Measurements from ENCODE around the gene PLPP1.

Gene PLPP1

DNA sequence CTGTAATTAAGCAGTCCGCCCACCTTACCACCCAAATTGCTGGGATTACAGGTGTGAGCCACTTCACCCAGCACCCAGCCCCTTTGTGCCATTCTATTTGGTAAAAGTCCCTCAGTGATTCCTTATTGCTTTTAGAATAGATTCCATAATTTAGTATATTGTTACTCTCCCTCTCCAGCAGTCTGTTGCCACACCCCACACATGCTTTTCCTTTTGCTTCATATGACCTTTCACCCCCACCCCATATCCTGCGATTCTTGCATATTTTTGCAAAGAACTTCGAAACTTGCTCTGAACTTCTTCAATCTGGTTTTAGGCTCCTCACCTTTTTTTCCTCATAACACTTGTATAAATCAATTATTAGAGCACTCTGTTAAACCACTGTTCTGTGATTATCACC, 126.8 kb downstream of the PLPP1 start:
- Histone ChIP-seq H3K27me3 (ENCODE audit: control insufficient read depth in 5 of 5, insufficient read depth in 4 of 5, low read length in 5 of 5) (no peaks in the 10 kb centered on the region), H3K36me3 (ENCODE audit: control insufficient read depth in 5 of 5, insufficient read depth in 5 of 5, low read length in 5 of 5) (peaks cover 12 to 42% (median 25%) of the 10 kb centered on the region in 5 donors), H3K4me1 (ENCODE audit: control insufficient read depth in 5 of 5, insufficient read depth in 5 of 5, low read length in 5 of 5) (peaks cover 0 to 13% (median 11%) of the 10 kb centered on the region in 5 donors), H3K9ac (ENCODE audit: low read length in 5 of 5) (no peak overlapping the region), H3K27ac (ENCODE audit: low read depth, low read length) (peak overlapping the region; percentile 38), H3K4me3 (ENCODE audit: low read depth in 1 of 5, low read length in 5 of 5) (no peak overlapping the region), H3K9me3 (ENCODE audit: control insufficient read depth in 5 of 5, low read length in 5 of 5) (no peaks in the 10 kb centered on the region)

- H3K27ac ChIP-seq (ENCODE audit: low read depth, low read length) = peak overlapping the region; percentile 38
- H3K4me1 ChIP-seq (ENCODE audit: control insufficient read depth in 5 of 5, insufficient read depth in 5 of 5, low read length in 5 of 5) = peaks cover 0 to 13% (median 11%) of the 10 kb centered on the region in 5 donors
- no peak overlapping the region for H3K9ac ChIP-seq (ENCODE audit: low read length in 5 of 5)
- no peaks in the 10 kb centered on the region for H3K27me3 ChIP-seq (ENCODE audit: control insufficient read depth in 5 of 5, insufficient read depth in 4 of 5, low read length in 5 of 5)
- no peak overlapping the region for H3K4me3 ChIP-seq (ENCODE audit: low read depth in 1 of 5, low read length in 5 of 5)
- peaks cover 15 to 37% (median 30%) of the 10 kb centered on the region in 5 donors for H3K36me3 ChIP-seq (ENCODE audit: control insufficient read depth in 5 of 5, insufficient read depth in 5 of 5, low read length in 5 of 5)
- no peaks in the 10 kb centered on the region for H3K9me3 ChIP-seq (ENCODE audit: control insufficient read depth in 5 of 5, low read length in 5 of 5)
Observed at GRCh38 chr5:55407059-55407684, 127.6 kb downstream of the PLPP1 start.

GRCh38 chr5:55406292-55406691, 128.5 kb downstream of the PLPP1 start:
- Histone ChIP-seq H3K36me3 (ENCODE audit: control insufficient read depth in 5 of 5, insufficient read depth in 5 of 5, low read length in 5 of 5) (peaks cover 21 to 39% (median 37%) of the 10 kb centered on the region in 5 donors), H3K4me3 (ENCODE audit: low read depth in 1 of 5, low read length in 5 of 5) (no peak overlapping the region), H3K4me1 (ENCODE audit: control insufficient read depth in 5 of 5, insufficient read depth in 5 of 5, low read length in 5 of 5) (peaks cover 0 to 13% (median 11%) of the 10 kb centered on the region in 5 donors), H3K27me3 (ENCODE audit: control insufficient read depth in 5 of 5, insufficient read depth in 4 of 5, low read length in 5 of 5) (no peaks in the 10 kb centered on the region), H3K9me3 (ENCODE audit: control insufficient read depth in 5 of 5, low read length in 5 of 5) (no peaks in the 10 kb centered on the region), H3K27ac (ENCODE audit: low read depth, low read length) (no peak overlapping the region), H3K9ac (ENCODE audit: low read length in 5 of 5) (no peak overlapping the region)

- H3K36me3 ChIP-seq (ENCODE audit: control insufficient read depth in 5 of 5, insufficient read depth in 5 of 5, low read length in 5 of 5) = peaks cover 31 to 50% (median 47%) of the 10 kb centered on the region in 5 donors
Observed at GRCh38 chr5:55402199-55402598, 132.6 kb downstream of the PLPP1 start.

DNA sequence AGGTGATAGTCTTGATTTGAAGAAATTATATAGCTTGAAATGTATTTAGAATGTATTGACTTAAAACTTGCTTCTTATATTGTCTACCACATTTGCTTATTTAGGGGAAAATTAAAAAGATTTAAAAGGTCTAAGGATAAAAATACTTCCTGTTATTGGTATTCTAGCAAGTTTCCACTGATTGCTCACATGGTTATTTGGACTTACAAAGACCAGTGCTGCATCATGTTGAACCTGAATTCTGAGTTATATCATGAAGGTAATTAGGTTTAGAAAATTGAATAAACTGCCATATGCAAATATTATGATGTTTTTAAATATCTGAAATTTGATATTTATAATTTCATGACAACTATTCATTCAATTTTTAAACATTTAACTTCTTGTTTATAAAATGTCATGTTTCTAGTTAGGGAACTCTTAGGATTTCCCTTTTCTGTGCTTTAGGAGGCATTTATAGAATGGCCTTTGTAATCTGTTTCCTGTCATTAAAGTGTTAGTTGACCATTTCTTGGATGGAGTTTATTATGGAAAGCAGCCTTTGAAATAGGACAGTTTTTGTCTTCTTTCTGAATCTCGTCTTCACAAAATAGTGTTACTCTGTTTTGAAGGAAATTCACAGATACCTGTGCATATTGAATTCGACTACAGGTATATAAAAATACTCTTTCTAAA, 141.1 kb downstream of the PLPP1 start:
- H3K27me3 ChIP-seq (ENCODE audit: control insufficient read depth in 5 of 5, insufficient read depth in 4 of 5, low read length in 5 of 5) = no peaks in the 10 kb centered on the region
- H3K4me1 ChIP-seq (ENCODE audit: control insufficient read depth in 5 of 5, insufficient read depth in 5 of 5, low read length in 5 of 5) = peaks cover 0 to 5% (median 0%) of the 10 kb centered on the region in 5 donors
- H3K27ac ChIP-seq (ENCODE audit: low read depth, low read length) = no peak overlapping the region
- no peak overlapping the region for H3K9ac ChIP-seq (ENCODE audit: low read length in 5 of 5)
- peaks cover 0 to 7% (median 6%) of the 10 kb centered on the region in 5 donors for H3K9me3 ChIP-seq (ENCODE audit: control insufficient read depth in 5 of 5, low read length in 5 of 5)
- H3K36me3 ChIP-seq (ENCODE audit: control insufficient read depth in 5 of 5, insufficient read depth in 5 of 5, low read length in 5 of 5) = peaks cover 17 to 28% (median 23%) of the 10 kb centered on the region in 5 donors
- H3K4me3 ChIP-seq (ENCODE audit: low read depth in 1 of 5, low read length in 5 of 5) = no peak overlapping the region

More at GRCh38 chr5:55402199-55402598, 132.6 kb downstream of the PLPP1 start:
- Histone ChIP-seq H3K27ac (ENCODE audit: low read depth, low read length) (no peak overlapping the region), H3K4me1 (ENCODE audit: control insufficient read depth in 5 of 5, insufficient read depth in 5 of 5, low read length in 5 of 5) (peaks cover 0 to 1% (median 0%) of the 10 kb centered on the region in 5 donors), H3K4me3 (ENCODE audit: low read depth in 1 of 5, low read length in 5 of 5) (no peak overlapping the region), H3K9ac (ENCODE audit: low read length in 5 of 5) (no peak overlapping the region), H3K27me3 (ENCODE audit: control insufficient read depth in 5 of 5, insufficient read depth in 4 of 5, low read length in 5 of 5) (no peaks in the 10 kb centered on the region), H3K9me3 (ENCODE audit: control insufficient read depth in 5 of 5, low read length in 5 of 5) (no peaks in the 10 kb centered on the region)

DNA sequence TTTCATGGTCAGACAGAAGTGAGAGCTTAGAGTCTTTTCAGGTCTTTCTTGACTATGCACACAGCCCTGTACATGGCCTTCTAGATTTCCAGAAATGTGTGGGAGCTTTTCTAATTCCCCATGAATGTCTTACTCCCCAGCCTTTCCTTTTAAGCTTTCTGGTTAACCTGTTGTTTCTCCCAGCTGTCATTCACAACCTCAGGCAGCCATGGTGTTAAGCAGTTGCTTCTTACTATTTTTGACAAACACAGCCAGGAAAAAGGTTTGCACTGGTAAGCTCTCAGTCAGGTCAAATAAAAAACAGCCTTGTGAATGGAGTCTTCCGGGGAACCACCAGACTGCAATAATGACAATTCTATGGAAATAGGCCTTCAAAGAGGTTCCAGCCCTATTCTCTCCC, 142.1 kb downstream of the PLPP1 start:
- no peak overlapping the region for H3K9ac ChIP-seq (ENCODE audit: low read length in 5 of 5)
- H3K4me1 ChIP-seq (ENCODE audit: control insufficient read depth in 5 of 5, insufficient read depth in 5 of 5, low read length in 5 of 5) = peaks cover 0 to 5% (median 0%) of the 10 kb centered on the region in 5 donors
- H3K27me3 ChIP-seq (ENCODE audit: control insufficient read depth in 5 of 5, insufficient read depth in 4 of 5, low read length in 5 of 5) = no peaks in the 10 kb centered on the region
- peaks cover 13 to 31% (median 27%) of the 10 kb centered on the region in 5 donors for H3K36me3 ChIP-seq (ENCODE audit: control insufficient read depth in 5 of 5, insufficient read depth in 5 of 5, low read length in 5 of 5)
- H3K4me3 ChIP-seq (ENCODE audit: low read depth in 1 of 5, low read length in 5 of 5) = no peak overlapping the region
- no peak overlapping the region for H3K27ac ChIP-seq (ENCODE audit: low read depth, low read length)
- peaks cover 0 to 7% (median 6%) of the 10 kb centered on the region in 5 donors for H3K9me3 ChIP-seq (ENCODE audit: control insufficient read depth in 5 of 5, low read length in 5 of 5)

DNA sequence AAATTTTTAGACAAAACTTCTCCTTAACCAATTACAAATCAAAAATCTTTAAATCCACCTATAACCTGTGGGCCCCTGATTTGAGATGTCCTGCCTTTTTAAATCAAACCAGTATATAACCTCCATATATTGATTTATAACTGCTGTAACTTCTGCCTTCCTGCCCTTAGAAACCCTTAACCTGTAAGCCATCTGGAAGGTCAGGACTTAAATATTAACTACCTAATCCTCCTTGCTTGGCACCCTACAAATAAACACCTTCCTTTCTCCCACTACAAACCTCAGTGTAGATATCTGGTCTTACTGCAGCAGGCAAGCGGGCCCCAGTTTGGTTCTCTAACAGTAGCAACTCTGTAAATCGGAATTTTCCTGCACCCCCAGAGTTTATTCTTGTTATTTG, 143.1 kb downstream of the PLPP1 start:
- no peaks in the 10 kb centered on the region for H3K27me3 ChIP-seq (ENCODE audit: control insufficient read depth in 5 of 5, insufficient read depth in 4 of 5, low read length in 5 of 5)
- no peak overlapping the region for H3K4me3 ChIP-seq (ENCODE audit: low read depth in 1 of 5, low read length in 5 of 5)
- H3K36me3 ChIP-seq (ENCODE audit: control insufficient read depth in 5 of 5, insufficient read depth in 5 of 5, low read length in 5 of 5) = peaks cover 13 to 31% (median 25%) of the 10 kb centered on the region in 5 donors
- H3K9me3 ChIP-seq (ENCODE audit: control insufficient read depth in 5 of 5, low read length in 5 of 5) = peaks cover 0 to 7% (median 6%) of the 10 kb centered on the region in 5 donors
- H3K9ac ChIP-seq (ENCODE audit: low read length in 5 of 5) = no peak overlapping the region
- H3K4me1 ChIP-seq (ENCODE audit: control insufficient read depth in 5 of 5, insufficient read depth in 5 of 5, low read length in 5 of 5) = peaks cover 0 to 5% (median 0%) of the 10 kb centered on the region in 5 donors
- no peak overlapping the region for H3K27ac ChIP-seq (ENCODE audit: low read depth, low read length)

GRCh38 chr5:55387865-55388264, 146.9 kb downstream of the PLPP1 start:
- H3K36me3 ChIP-seq (ENCODE audit: control insufficient read depth in 5 of 5, insufficient read depth in 5 of 5, low read length in 5 of 5) = peaks cover 11 to 30% (median 24%) of the 10 kb centered on the region in 5 donors
- no peaks in the 10 kb centered on the region for H3K27me3 ChIP-seq (ENCODE audit: control insufficient read depth in 5 of 5, insufficient read depth in 4 of 5, low read length in 5 of 5)
- H3K27ac ChIP-seq (ENCODE audit: low read depth, low read length) = no peak overlapping the region
- H3K4me3 ChIP-seq (ENCODE audit: low read depth in 1 of 5, low read length in 5 of 5) = no peak overlapping the region
- H3K9ac ChIP-seq (ENCODE audit: low read length in 5 of 5) = no peak overlapping the region
- H3K9me3 ChIP-seq (ENCODE audit: control insufficient read depth in 5 of 5, low read length in 5 of 5) = peaks cover 0 to 7% (median 6%) of the 10 kb centered on the region in 5 donors
- H3K4me1 ChIP-seq (ENCODE audit: control insufficient read depth in 5 of 5, insufficient read depth in 5 of 5, low read length in 5 of 5) = peaks cover 0 to 5% (median 3%) of the 10 kb centered on the region in 5 donors

- peaks cover 7 to 28% (median 19%) of the 10 kb centered on the region in 5 donors for H3K36me3 ChIP-seq (ENCODE audit: control insufficient read depth in 5 of 5, insufficient read depth in 5 of 5, low read length in 5 of 5)
- no peak overlapping the region for H3K9ac ChIP-seq (ENCODE audit: low read length in 5 of 5)
- H3K27me3 ChIP-seq (ENCODE audit: control insufficient read depth in 5 of 5, insufficient read depth in 4 of 5, low read length in 5 of 5) = no peaks in the 10 kb centered on the region
- H3K4me3 ChIP-seq (ENCODE audit: low read depth in 1 of 5, low read length in 5 of 5) = no peak overlapping the region
- H3K27ac ChIP-seq (ENCODE audit: low read depth, low read length) = no peak overlapping the region
- peaks cover 0 to 5% (median 3%) of the 10 kb centered on the region in 5 donors for H3K4me1 ChIP-seq (ENCODE audit: control insufficient read depth in 5 of 5, insufficient read depth in 5 of 5, low read length in 5 of 5)
- peaks cover 0 to 6% (median 2%) of the 10 kb centered on the region in 5 donors for H3K9me3 ChIP-seq (ENCODE audit: control insufficient read depth in 5 of 5, low read length in 5 of 5)
Observed at GRCh38 chr5:55386356-55386755, 148.4 kb downstream of the PLPP1 start.

DNA sequence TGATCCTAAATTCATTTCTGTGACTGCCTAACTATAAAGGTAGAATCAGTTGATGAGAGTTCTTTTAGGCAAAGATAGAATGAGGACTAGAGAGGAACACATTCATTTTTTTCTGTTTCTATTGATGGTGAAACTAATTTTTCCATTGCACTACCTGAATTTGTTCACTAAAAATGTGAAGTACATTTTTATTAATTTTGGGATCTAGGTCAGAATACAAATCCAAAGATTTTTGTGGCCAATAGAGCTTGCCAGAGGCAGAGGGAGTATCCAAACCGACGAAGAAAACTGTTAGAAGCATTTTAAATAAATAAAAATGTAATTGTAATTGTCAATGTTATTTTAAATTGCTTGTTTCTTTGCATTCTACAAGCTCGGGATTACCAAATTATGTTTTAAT, 148.9 kb downstream of the PLPP1 start:
- H3K36me3 ChIP-seq (ENCODE audit: control insufficient read depth in 5 of 5, insufficient read depth in 5 of 5, low read length in 5 of 5) = peaks cover 7 to 26% (median 17%) of the 10 kb centered on the region in 5 donors
- peaks cover 0 to 5% (median 3%) of the 10 kb centered on the region in 5 donors for H3K4me1 ChIP-seq (ENCODE audit: control insufficient read depth in 5 of 5, insufficient read depth in 5 of 5, low read length in 5 of 5)
- no peak overlapping the region for H3K4me3 ChIP-seq (ENCODE audit: low read depth in 1 of 5, low read length in 5 of 5)
- H3K27me3 ChIP-seq (ENCODE audit: control insufficient read depth in 5 of 5, insufficient read depth in 4 of 5, low read length in 5 of 5) = no peaks in the 10 kb centered on the region
- peaks cover 0 to 6% (median 2%) of the 10 kb centered on the region in 5 donors for H3K9me3 ChIP-seq (ENCODE audit: control insufficient read depth in 5 of 5, low read length in 5 of 5)
- H3K27ac ChIP-seq (ENCODE audit: low read depth, low read length) = no peak overlapping the region
- no peak overlapping the region for H3K9ac ChIP-seq (ENCODE audit: low read length in 5 of 5)

Data from subcutaneous abdominal adipose tissue (tissue), 5 donors.